Vagina (tissue), 2 donors: Measurements from ENCODE around the gene VMO1.

Experiments used
- POLR2AphosphoS5 ChIP-seq, 2 donors: sonication (generic); formaldehyde crosslinking; IDR thresholded peaks; one replicate each; pipeline ENCODE4 v1.9.0; 2017; ENCODE audit warnings: antibody characterized with exemption in 2 of 2, mild to moderate bottlenecking in 2 of 2, low read depth in 1 of 2; ENCODE audit not compliant: insufficient read depth in 1 of 2
- TF ChIP-seq, protein P1 (sequence below), 3 experiments: fragments of 450-650 bp in 2 of 3; fragments of 200-600 bp in 1 of 3; sonication (generic) in 1 of 3; IDR thresholded peaks; one replicate each; pipeline ENCODE4 v1.5.1; 2017 to 2019; ENCODE audit warnings: antibody characterized with exemption in 3 of 3, mild to moderate bottlenecking in 2 of 3, moderate library complexity in 2 of 3

DNA sequence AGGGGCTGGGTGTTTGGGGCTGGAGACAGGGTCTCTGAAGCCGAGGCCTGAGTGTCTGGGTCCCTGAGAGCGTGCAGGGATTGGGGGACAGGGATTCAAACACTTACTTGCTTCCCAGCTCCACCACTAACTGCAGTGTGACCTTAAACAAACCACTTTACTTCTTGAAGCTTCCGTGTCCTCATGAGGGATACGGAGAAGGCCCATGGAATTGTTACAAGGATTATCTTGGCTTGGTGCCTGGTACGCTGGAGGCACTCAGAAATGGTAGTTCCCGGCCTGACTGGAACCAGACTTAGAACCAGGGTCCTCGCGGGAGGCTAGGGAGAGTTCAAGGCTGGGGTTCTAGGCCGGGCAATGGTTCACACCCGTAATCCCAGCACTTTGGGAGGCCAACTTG lies 43.5 kb downstream of the VMO1 start:
- TF ChIP-seq, protein P1, sequence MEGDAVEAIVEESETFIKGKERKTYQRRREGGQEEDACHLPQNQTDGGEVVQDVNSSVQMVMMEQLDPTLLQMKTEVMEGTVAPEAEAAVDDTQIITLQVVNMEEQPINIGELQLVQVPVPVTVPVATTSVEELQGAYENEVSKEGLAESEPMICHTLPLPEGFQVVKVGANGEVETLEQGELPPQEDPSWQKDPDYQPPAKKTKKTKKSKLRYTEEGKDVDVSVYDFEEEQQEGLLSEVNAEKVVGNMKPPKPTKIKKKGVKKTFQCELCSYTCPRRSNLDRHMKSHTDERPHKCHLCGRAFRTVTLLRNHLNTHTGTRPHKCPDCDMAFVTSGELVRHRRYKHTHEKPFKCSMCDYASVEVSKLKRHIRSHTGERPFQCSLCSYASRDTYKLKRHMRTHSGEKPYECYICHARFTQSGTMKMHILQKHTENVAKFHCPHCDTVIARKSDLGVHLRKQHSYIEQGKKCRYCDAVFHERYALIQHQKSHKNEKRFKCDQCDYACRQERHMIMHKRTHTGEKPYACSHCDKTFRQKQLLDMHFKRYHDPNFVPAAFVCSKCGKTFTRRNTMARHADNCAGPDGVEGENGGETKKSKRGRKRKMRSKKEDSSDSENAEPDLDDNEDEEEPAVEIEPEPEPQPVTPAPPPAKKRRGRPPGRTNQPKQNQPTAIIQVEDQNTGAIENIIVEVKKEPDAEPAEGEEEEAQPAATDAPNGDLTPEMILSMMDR (IDR thresholded peaks at IDR 0.05), result no peak
- no peak for TF ChIP-seq POLR2AphosphoS5 (IDR thresholded peaks at IDR 0.05; ENCODE audit: insufficient read depth in 1 of 2, low read depth in 1 of 2)
